IPS-18c (cell line): ENCODE data around the gene IFNA16.
"Not testable (repeated sequence)": the region's sequence is repeated elsewhere in the genome, so short reads cannot be mapped to it uniquely, and the experiment has no call there.

ENCODE experiments used
- H3K4me3 ChIP-seq: 2 replicates; pipeline ENCODE4 v1.7.0; 2013; ENCODE audit warnings: low read depth, mild to moderate bottlenecking, low read length, moderate library complexity; ENCODE audit not compliant: insufficient read depth
- H3K9me3 ChIP-seq: one replicate; pipeline ENCODE4 v1.6.1; 2013; ENCODE audit warnings: mild to moderate bottlenecking, low read length, moderate library complexity; ENCODE audit not compliant: control insufficient read depth, insufficient read depth

Gene IFNA16

GRCh38 chr9:21210782-21211181, 6.3 kb downstream of the IFNA16 start:
- not testable (repeated sequence) for H3K4me3 ChIP-seq, H3K9me3 ChIP-seq

DNA sequence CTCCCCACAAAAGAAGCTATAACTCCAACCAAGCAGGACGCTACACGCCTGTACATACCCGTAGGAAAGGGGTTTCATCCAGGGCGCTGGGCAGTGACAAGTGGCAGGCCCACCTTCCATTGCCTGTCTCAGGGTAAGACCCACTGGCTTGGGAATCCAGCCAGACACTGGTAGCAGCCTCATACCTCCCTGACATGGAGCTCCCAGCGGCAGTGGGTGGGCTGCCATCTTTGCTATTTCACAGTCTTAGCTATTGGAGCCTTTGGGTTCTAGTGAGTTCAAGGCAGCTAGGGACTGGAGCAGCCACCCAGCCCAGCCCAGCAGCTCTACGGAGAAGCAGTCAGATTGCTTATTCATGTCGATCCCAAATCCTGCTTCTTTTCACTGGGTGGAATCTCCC, 6.8 kb downstream of the IFNA16 start:
- no peak overlapping the region for H3K4me3 ChIP-seq
- no peaks in the 10 kb centered on the region for H3K9me3 ChIP-seq

- not testable (repeated sequence) for H3K4me3 ChIP-seq, H3K9me3 ChIP-seq
Measured at GRCh38 chr9:21207043-21207442, 10.1 kb downstream of the IFNA16 start, which contains the start of gene IFNA10. IFNA10 (minus strand) TSS chr9:21207143; CDS start chr9:21207097, 46 bp downstream.

DNA sequence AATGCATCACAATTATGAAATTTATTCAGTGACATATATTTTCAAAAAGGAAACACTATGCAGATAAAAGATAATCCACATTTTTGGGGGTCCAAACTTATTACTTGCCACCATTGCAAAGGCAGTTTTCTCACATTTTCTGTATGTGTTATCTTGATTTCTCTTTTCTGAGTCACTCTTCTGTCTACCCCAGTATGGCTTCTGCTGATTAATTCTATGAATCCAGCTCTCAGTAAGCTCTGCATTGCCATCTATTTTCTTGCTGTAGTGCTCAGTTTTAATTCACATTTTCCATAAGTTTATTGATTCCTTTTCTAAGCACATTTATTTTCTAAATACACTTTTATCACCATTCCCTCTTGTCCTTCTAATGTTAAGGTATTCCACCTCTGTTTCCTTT, 11.9 kb downstream of the IFNA16 start:
- Histone ChIP-seq H3K4me3 (no peak overlapping the region), H3K9me3 (no peaks in the 10 kb centered on the region)

GRCh38 chr9:21202105-21202504, 15.0 kb downstream of the IFNA16 start, which contains the start of gene IFNA7:
IFNA7 (minus strand) TSS chr9:21202205; CDS start chr9:21202165, 40 bp downstream.
- not testable (repeated sequence) for H3K9me3 ChIP-seq, H3K4me3 ChIP-seq

DNA sequence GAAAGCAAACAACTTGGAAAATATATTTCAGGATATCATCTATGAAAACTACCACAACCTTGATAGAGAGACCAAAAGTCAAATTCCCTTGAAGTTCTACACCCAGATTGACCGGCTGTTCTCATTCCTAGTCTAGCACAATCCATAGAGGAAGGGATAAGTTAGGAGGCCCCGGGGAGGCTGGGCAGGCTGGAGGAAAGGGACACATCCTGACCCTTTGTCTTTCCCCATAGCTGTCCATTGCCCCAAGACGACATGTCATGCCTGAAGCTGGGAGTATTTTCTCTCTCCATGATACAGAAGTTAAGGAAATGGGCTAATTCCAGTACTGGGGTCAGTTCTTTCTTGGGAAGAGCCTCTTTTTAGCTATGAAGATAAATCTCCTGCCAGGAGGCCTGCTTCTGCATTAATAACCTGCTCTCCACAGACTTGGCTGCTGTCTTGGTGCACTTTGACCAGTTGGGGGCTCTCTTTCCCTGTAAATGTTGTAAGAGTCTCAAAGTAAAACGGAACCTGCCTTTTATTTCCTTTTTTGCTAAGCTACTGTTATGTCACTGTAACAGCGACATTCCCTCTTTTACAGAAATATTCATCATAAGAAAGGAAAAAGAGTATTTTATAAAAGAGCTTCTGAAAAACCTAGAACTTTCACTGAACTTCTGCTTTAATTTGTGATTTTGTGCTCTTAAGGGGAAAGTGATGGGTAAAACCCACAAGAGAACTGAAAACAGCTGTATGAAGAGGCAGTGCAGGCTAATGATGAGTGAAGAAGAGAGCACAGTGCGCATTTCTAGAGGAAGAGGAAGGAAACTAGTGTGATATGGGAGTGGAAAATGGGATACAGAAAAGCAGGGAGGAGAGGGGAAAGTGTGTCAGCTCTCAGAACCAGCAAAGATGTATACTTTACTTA, 22.0 kb downstream of the IFNA16 start:
- H3K9me3 ChIP-seq, H3K4me3 ChIP-seq: not testable (repeated sequence)

- not testable (repeated sequence) for H3K4me3 ChIP-seq
Measured at GRCh38 chr9:21187487-21187886, 29.6 kb downstream of the IFNA16 start, which contains the start of gene IFNA4. IFNA4 (minus strand) TSS chr9:21187587; CDS start chr9:21187531, 56 bp downstream.

GRCh38 chr9:21182810-21183736, 34.0 kb downstream of the IFNA16 start:
- H3K9me3 ChIP-seq, H3K4me3 ChIP-seq: not testable (repeated sequence)

More at GRCh38 chr9:21187487-21187886, 29.6 kb downstream of the IFNA16 start, which contains the start of gene IFNA4:
- H3K9me3 ChIP-seq, result not testable (repeated sequence)

- H3K4me3 ChIP-seq, result no peak overlapping the region
- H3K9me3 ChIP-seq, result no peaks in the 10 kb centered on the region
Measured at GRCh38 chr9:21174671-21175070, 42.4 kb downstream of the IFNA16 start.

- Histone ChIP-seq H3K9me3 (no peaks in the 10 kb centered on the region), H3K4me3 (no peak overlapping the region)
Measured at GRCh38 chr9:21172156-21172555, 45.0 kb downstream of the IFNA16 start.

DNA sequence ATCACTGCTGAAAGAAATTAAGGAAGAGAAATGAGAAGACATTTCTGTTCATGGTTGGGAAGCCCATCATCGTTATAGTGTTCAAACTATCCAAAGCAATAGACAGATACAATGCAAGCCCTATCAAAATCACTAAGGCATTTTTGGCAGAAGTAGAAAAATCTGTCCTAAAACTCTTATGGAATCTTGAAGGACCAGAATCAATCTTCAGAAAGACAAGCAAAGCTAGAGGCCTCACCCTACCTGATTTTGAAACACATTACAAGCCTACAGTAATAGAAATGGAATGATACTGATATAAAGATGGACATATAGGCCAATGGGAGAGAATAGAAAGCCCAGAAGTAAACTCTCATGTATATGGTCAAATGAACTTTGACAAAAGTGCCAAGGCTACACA, 45.8 kb downstream of the IFNA16 start:
- H3K9me3 ChIP-seq, result no peaks in the 10 kb centered on the region
- no peak overlapping the region for H3K4me3 ChIP-seq

DNA sequence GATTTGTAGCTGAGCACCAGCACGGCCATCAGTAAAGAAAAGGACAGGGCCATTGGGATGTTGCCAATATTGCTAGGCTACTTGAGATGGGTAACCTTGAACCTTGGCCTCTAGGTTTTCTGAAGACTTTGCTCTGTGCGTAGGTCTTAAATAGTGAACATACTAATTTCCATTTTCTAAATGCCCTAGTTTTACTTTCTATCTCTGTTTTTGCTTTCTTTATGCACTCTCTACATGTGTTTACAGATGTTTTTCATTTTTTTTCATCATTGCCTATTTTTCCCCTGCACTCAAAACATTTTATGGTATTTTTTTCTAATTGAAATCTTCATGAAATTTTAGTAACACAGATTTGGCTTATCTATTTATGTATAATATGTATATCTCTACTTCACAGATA, 50.6 kb downstream of the IFNA16 start, which contains the start of gene IFNA21:
IFNA21 (minus strand) TSS at position 101 of the 400 bp plus-strand sequence; CDS start at position 53, 48 bp downstream.
- not testable (repeated sequence) for H3K4me3 ChIP-seq, H3K9me3 ChIP-seq
